Skin epidermis (tissue), 12 donors: Measurements from ENCODE around the gene SLC6A20.

Source experiments
- H3K27ac ChIP-seq, 21 experiments: fragments of 200-600 bp; sonication (generic) in 11 of 21; one replicate each; pipeline ENCODE4 v1.5.0; 2020; ENCODE audit warnings: mild to moderate bottlenecking in 3 of 21, inconsistent platforms in 2 of 21, moderate library complexity in 2 of 21
- H3K4me3 ChIP-seq, 7 experiments: fragments of 200-600 bp; sonication (generic) in 2 of 7; one replicate each; pipeline ENCODE4 v1.5.0; 2020; ENCODE audit warnings: inconsistent platforms in 2 of 7, mild to moderate bottlenecking in 2 of 7, moderate library complexity in 1 of 7

SLC6A20 gene

GRCh38 chr3:45795882-45796765 is at the start of gene SLC6A20:
SLC6A20 (minus strand) TSS chr3:45796536; CDS start chr3:45796419, 117 bp downstream.
- H3K4me3 ChIP-seq, result peak within 1 kb of the TSS; percentile 17 to 45 (median 32)
- H3K27ac ChIP-seq, result no peak within 1 kb of the TSS

GRCh38 chr3:45844616-45845015 is 48.3 kb upstream of the SLC6A20 start:
- Histone ChIP-seq H3K4me3 (no peak overlapping the region), H3K27ac (no peak overlapping the region)

GRCh38 chr3:45842851-45843625 is 46.7 kb upstream of the SLC6A20 start:
- H3K4me3 ChIP-seq, result no peak overlapping the region

DNA sequence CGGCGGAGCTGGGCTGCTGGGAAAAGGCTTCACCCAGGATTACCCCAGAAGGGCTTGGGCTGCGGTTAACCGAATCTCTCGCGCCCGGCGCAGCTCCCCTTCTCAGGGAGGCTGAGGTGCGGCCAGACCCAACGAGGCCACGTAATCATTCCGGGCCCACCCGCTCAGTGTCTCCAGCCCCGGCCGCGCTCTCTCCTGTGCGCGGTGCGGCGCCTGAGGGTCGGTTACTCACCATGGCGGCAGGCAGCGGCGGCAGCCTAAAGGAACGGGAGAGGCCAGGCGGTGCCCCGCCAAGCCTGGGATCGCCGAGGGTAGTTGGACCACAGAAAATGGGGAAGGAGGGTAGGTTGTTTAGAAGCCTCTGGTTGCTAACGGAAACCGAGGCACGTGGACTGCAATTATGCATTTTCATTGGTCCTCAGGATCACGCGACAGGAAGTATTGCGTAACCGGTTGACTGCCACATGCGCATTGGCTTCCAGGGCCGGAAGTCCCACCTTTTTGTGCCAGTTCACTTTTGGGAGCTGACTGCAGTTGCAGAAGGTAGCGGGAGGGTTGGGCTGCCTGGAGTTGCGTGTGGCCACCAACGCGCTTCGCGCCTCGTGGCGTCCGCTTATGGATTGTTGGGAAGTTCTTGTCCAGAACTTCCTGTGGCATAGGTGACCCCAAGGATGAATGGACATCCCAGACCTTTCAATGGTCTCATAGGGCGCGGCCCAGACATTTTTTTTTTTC is 45.6 kb upstream of the SLC6A20 start, which contains the start of gene LZTFL1:
TSS of gene LZTFL1 (minus strand) at position 363 of the 735 bp plus-strand sequence. CDS start at position 235, 128 bp downstream.
- H3K27ac ChIP-seq, result peak within 1 kb of the TSS in 19 of 21 experiments; percentile 14 to 86 (median 65)
- H3K4me3 ChIP-seq, result peak within 1 kb of the TSS; percentile 58 to 97 (median 84)

More at GRCh38 chr3:45842851-45843625, 46.7 kb upstream of the SLC6A20 start:
- no peak overlapping the region for H3K27ac ChIP-seq

GRCh38 chr3:45841420-45841756 is 45.1 kb upstream of the SLC6A20 start:
- Histone ChIP-seq H3K4me3 (peak overlapping the region; percentile 58 to 97 (median 84)), H3K27ac (peak overlapping the region in 19 of 21 experiments; percentile 14 to 86 (median 65))

GRCh38 chr3:45838466-45838865 is 42.1 kb upstream of the SLC6A20 start:
- Histone ChIP-seq H3K4me3 (no peak overlapping the region), H3K27ac (no peak overlapping the region)

- Histone ChIP-seq H3K27ac (no peak overlapping the region), H3K4me3 (no peak overlapping the region)
These were observed 36.4 kb upstream of the SLC6A20 start for GRCh38 chr3:45832699-45833098.

- no peak overlapping the region for H3K27ac ChIP-seq
- H3K4me3 ChIP-seq, result no peak overlapping the region
These were observed 33.8 kb upstream of the SLC6A20 start for GRCh38 chr3:45830121-45830520.

GRCh38 chr3:45826908-45827307 is 30.6 kb upstream of the SLC6A20 start:
- Histone ChIP-seq H3K27ac (no peak overlapping the region), H3K4me3 (no peak overlapping the region)

DNA sequence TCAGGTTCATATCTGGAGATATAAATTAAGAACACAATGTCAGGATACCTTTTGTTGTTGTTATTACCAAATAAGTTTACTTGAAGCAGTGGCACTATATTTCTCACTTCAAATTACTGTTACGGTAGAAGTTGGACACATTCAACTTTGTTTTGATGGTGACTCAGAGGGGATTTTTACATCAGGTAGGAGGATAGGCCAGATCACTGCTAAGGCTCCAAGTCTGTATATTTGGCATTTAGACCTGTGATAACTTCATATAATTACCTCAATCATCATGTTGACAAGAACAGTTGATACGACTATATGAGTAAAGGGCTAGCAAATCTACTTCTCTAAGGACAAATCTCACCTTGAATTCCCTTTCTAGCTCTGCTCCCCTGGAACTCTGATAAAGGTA is 30.0 kb upstream of the SLC6A20 start:
- no peak overlapping the region for H3K27ac ChIP-seq
- H3K4me3 ChIP-seq, result no peak overlapping the region

DNA sequence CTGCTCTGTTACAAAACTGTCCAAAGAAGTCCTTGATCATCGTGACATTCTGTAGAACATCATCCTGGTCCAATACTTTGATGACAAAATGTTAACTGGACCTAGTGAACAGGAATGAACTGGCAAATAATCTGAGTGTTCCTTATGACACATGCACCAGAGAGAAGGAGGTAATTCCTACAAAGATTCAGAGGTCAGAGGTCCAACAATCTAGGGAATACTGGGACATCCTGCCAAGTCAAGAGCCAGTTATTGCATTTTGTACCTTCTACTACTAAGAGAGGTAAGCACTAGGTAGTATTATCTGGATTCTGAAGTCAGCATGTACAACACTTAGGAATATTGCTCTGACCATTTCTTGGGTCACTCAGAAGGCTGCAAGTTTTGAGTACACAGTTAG is 24.8 kb upstream of the SLC6A20 start:
- Histone ChIP-seq H3K4me3 (no peak overlapping the region), H3K27ac (no peak overlapping the region)

DNA sequence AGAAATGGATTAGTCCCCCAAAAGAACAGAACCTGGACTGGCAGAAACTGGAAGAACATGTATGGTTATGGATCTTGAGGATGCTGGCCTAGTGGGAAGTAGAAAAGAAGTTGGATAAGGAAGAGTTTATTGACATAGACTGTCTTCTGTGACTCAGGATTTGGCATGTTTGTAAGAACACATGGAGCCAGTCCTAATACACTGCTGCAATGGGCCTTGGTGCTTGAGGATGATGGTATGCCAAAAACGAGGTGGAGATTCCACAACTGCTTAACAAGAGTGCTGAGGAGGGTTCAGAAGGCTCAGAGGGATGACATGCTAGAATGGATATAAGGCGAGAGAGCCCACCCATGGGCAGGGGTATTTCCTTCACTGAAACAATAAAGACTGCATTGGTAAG is 23.2 kb upstream of the SLC6A20 start:
- Histone ChIP-seq H3K27ac (no peak overlapping the region), H3K4me3 (no peak overlapping the region)

DNA sequence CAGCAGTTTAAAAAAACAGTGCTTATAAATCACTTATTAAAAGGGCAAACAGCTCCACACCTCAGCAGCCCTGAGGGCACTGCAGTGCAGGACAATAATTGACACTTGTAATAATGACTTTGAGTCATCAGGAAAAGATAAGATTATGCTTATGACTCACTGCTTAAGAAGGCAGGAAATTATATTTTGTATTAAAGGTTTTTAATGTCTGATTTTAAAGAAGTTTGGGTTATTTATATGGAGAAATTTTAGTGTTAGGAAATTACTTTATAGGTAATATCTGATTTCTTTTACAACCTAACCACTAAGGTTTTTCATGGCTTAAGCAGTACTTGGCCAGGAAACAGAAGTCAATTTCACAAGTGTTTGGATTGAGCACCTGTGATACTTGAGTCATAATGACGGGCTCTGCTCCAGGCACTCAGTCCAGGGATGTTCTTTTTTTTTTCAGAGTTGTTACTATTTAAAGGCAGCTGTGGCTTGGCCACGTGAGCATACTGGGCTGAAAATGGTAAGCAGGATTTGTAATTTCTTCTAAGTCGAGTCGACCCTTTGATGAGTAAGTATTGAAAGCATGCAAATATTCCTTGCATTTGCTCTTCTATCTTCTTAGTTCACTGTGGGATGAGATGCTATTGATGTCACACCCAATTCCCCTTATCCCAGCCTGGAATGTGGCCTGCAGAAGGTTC is 21.6 kb upstream of the SLC6A20 start:
- no peak overlapping the region for H3K4me3 ChIP-seq
- peak overlapping the region in 3 of 21 experiments; percentile 21 to 49 (median 23) for H3K27ac ChIP-seq

- Histone ChIP-seq H3K4me3 (no peak overlapping the region), H3K27ac (no peak overlapping the region)
These were observed 20.2 kb upstream of the SLC6A20 start for GRCh38 chr3:45816544-45816943.

DNA sequence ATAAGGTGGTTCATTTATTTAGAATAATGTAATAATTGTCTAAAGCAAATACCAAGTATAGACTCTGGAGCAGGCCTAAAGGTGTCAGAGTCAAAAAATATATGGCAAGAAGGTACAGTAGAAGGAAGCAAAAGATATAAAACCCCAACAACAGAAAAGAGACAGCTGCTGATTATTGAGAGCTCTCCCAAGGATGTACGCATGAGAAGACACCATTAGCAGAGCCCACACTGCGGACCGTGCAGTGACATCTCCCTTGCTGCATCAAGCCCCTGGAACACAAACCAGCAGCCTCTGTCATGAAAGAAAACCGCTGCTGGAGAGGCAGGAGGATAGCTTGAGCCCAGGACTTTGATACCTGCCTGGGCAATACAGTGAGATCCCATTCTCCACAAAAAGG is 18.0 kb upstream of the SLC6A20 start:
- no peak overlapping the region for H3K27ac ChIP-seq
- no peak overlapping the region for H3K4me3 ChIP-seq

DNA sequence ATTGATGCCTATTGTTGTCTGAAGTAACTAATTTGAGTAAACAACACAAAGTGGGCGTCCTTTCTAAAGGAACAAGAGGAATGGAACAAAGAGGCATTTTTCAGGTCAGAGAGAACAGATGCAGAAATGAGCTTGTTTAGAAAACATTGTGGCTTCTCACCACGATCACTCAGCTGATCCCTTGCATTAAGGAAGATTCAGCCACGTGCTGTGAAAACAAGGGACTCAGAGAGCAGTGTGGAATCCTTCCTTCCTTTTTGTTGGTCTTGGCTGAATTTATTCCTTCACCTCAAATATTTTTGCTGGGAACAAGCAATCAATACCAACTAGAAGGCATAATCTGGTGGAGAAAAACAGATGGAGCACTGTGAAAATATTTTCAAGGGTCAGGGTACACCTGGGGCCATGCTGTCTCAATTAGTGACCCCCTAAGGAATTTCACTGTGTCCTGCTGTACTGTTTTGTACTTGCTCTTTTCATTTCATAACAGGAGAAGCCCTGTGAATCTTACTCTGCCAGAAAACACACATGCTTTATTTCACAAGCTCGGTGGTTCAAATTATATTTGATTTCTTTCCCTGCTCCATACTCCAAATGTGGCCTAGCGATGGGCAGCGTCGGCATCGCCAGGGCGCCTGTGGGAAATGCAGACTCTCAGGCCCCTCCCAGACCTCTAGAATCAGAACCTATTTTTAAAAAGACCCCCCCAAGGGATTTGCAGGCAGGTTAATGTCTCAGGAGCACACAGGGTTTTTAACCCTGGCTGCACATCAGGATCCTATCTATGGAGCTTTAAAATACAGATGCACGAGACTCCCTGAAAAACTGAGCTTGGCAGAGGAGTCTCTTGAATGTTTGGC is 11.6 kb upstream of the SLC6A20 start:
- Histone ChIP-seq H3K4me3 (no peak overlapping the region), H3K27ac (no peak overlapping the region)

- no peak overlapping the region for H3K4me3 ChIP-seq
- no peak overlapping the region for H3K27ac ChIP-seq
These were observed 10.8 kb upstream of the SLC6A20 start for GRCh38 chr3:45807133-45807532.

DNA sequence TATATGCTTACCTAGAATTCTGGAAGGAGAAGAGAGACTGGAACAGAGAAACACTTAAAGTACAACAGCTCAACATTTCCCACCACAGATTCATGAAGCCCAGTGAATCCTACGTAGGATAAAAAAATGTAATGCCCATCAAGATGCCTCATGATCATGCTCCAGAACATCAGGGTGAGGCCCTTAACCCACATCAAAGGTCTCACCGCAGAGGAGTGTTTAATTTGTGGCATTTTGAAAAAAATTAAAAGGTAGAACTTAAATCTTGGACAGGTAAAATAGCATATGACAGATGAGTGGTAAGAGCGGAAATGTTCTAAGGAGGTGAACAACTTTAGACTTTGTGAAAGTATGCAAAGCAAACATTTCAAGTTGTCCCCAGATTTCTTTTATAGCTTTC is 9.7 kb upstream of the SLC6A20 start:
- Histone ChIP-seq H3K27ac (no peak overlapping the region), H3K4me3 (no peak overlapping the region)
